Adipocyte (in vitro differentiated cells): Measurements from ENCODE around the gene PFN4.

Experiments
- DNase-seq: peaks from one replicate; pipeline ENCODE4 v3.0.0-alpha.2; 2015; ENCODE audit warnings: low read depth
- H3K27me3 ChIP-seq: replicated peaks from 2 replicates; pipeline ENCODE4 v1.7.0; 2013; ENCODE audit warnings: mild to moderate bottlenecking, low read length, moderate library complexity; ENCODE audit not compliant: control insufficient read depth, insufficient read depth
- H3K36me3 ChIP-seq: 2 replicates; pipeline ENCODE4 v1.7.0; 2013; ENCODE audit warnings: low read length, mild to moderate bottlenecking, moderate library complexity; ENCODE audit not compliant: control insufficient read depth, insufficient read depth, severe bottlenecking
- H3K4me1 ChIP-seq: 2 replicates; pipeline ENCODE4 v1.7.0; 2013; ENCODE audit warnings: mild to moderate bottlenecking, low read length, moderate library complexity; ENCODE audit not compliant: control insufficient read depth, insufficient read depth
- H3K4me3 ChIP-seq: 2 replicates; pipeline ENCODE4 v1.7.0; 2013; ENCODE audit warnings: mild to moderate bottlenecking, low read length, moderate library complexity
- H3K9ac ChIP-seq: 2 replicates; pipeline ENCODE4 v1.7.0; 2013; ENCODE audit warnings: mild to moderate bottlenecking, low read length, moderate library complexity
- H3K9me3 ChIP-seq: 2 replicates; pipeline ENCODE4 v1.7.0; 2013; ENCODE audit warnings: mild to moderate bottlenecking, low read length, moderate library complexity; ENCODE audit not compliant: control insufficient read depth

PFN4 gene

GRCh38 chr2:24088821-24089359 is 34.2 kb downstream of the PFN4 start:
- Histone ChIP-seq H3K4me3 (no peak overlapping the region), H3K9ac (no peak overlapping the region), H3K4me1 (peaks cover 16% of the 10 kb centered on the region), H3K27me3 (no peaks in the 10 kb centered on the region), H3K9me3 (no peaks in the 10 kb centered on the region), H3K36me3 (no peaks in the 10 kb centered on the region)
- DNase-seq, result peak; percentile 31

- no peak for DNase-seq
- Histone ChIP-seq H3K4me1 (peaks cover 26% of the 10 kb centered on the region), H3K4me3 (no peak overlapping the region), H3K9ac (no peak overlapping the region), H3K27me3 (no peaks in the 10 kb centered on the region), H3K36me3 (peaks cover 10% of the 10 kb centered on the region), H3K9me3 (no peaks in the 10 kb centered on the region)
These were observed 36.1 kb downstream of the PFN4 start for GRCh38 chr2:24087032-24087431.

- peaks cover 26% of the 10 kb centered on the region for H3K4me1 ChIP-seq
- no peaks in the 10 kb centered on the region for H3K27me3 ChIP-seq
- no peaks in the 10 kb centered on the region for H3K9me3 ChIP-seq
- no peak overlapping the region for H3K4me3 ChIP-seq
- no peak for DNase-seq
- peaks cover 14% of the 10 kb centered on the region for H3K36me3 ChIP-seq
- no peak overlapping the region for H3K9ac ChIP-seq
These were observed 36.9 kb downstream of the PFN4 start for GRCh38 chr2:24086241-24086640.

GRCh38 chr2:24085200-24085489 is 38.0 kb downstream of the PFN4 start:
- H3K4me1 ChIP-seq, result peaks cover 26% of the 10 kb centered on the region
- no peaks in the 10 kb centered on the region for H3K27me3 ChIP-seq
- no peak for DNase-seq
- peaks cover 16% of the 10 kb centered on the region for H3K36me3 ChIP-seq
- no peaks in the 10 kb centered on the region for H3K9me3 ChIP-seq
- H3K4me3 ChIP-seq, result peak overlapping the region; percentile 91
- peak overlapping the region; percentile 94 for H3K9ac ChIP-seq

GRCh38 chr2:24084386-24085199 is 38.5 kb downstream of the PFN4 start, which contains the start of gene TP53I3:
TP53I3 (minus strand) TSS chr2:24084834; CDS start chr2:24084326, 508 bp downstream.
- peak within 1 kb of the TSS; percentile 94 for H3K9ac ChIP-seq
- peak; percentile 96 for DNase-seq

GRCh38 chr2:24083567-24084385 is 39.4 kb downstream of the PFN4 start:
- H3K36me3 ChIP-seq, result peaks cover 27% of the 10 kb centered on the region
- peak overlapping the region; percentile 94 for H3K9ac ChIP-seq
- DNase-seq, result peak; percentile 81
- no peaks in the 10 kb centered on the region for H3K9me3 ChIP-seq
- no peaks in the 10 kb centered on the region for H3K27me3 ChIP-seq
- peaks cover 21% of the 10 kb centered on the region for H3K4me1 ChIP-seq
- peak overlapping the region; percentile 91 for H3K4me3 ChIP-seq

More at GRCh38 chr2:24084386-24085199, 38.5 kb downstream of the PFN4 start, which contains the start of gene TP53I3:
- Histone ChIP-seq H3K9me3 (no peaks in the 10 kb centered on the region), H3K27me3 (no peaks in the 10 kb centered on the region), H3K36me3 (peaks cover 18% of the 10 kb centered on the region), H3K4me1 (peaks cover 26% of the 10 kb centered on the region), H3K4me3 (peak within 1 kb of the TSS; percentile 91)

GRCh38 chr2:24082787-24083566 is 40.2 kb downstream of the PFN4 start:
- Histone ChIP-seq H3K27me3 (no peaks in the 10 kb centered on the region), H3K4me1 (peaks cover 21% of the 10 kb centered on the region), H3K9ac (peak overlapping the region; percentile 94), H3K36me3 (peaks cover 27% of the 10 kb centered on the region), H3K9me3 (no peaks in the 10 kb centered on the region), H3K4me3 (peak overlapping the region; percentile 91)
- DNase-seq, result no peak

GRCh38 chr2:24080701-24081100 is 42.4 kb downstream of the PFN4 start:
- Histone ChIP-seq H3K9me3 (no peaks in the 10 kb centered on the region), H3K27me3 (no peaks in the 10 kb centered on the region), H3K9ac (no peak overlapping the region), H3K4me3 (no peak overlapping the region), H3K4me1 (peaks cover 27% of the 10 kb centered on the region), H3K36me3 (peaks cover 27% of the 10 kb centered on the region)
- peak; percentile 23 for DNase-seq

GRCh38 chr2:24077879-24078278 is 45.3 kb downstream of the PFN4 start:
- H3K36me3 ChIP-seq, result peaks cover 40% of the 10 kb centered on the region
- H3K9me3 ChIP-seq, result no peaks in the 10 kb centered on the region
- H3K27me3 ChIP-seq, result no peaks in the 10 kb centered on the region
- peaks cover 14% of the 10 kb centered on the region for H3K4me1 ChIP-seq
- DNase-seq, result no peak
- peak overlapping the region; percentile 98 for H3K4me3 ChIP-seq
- peak overlapping the region; percentile 83 for H3K9ac ChIP-seq

GRCh38 chr2:24077535-24077877 is 45.6 kb downstream of the PFN4 start:
- Histone ChIP-seq H3K9me3 (no peaks in the 10 kb centered on the region), H3K9ac (peak overlapping the region; percentile 83), H3K4me1 (peaks cover 13% of the 10 kb centered on the region), H3K27me3 (no peaks in the 10 kb centered on the region), H3K4me3 (peak overlapping the region; percentile 98), H3K36me3 (peaks cover 40% of the 10 kb centered on the region)
- DNase-seq, result peak; percentile 12
